ENCODE measurements around the gene ITPR2. TPM values are rescaled to one million over a fixed set of nuclear protein-coding genes. Genes with fewer than 3 reads are reported as not detected.

The ITPR2 gene
- total and polyA plus RNA-seq, 2 of the 13 experiments (the other 11 are each of a cell fraction or from before 2014, with no cell fraction given), result 31.9 to 81.9 TPM

GRCh38 chr12:26467351-26467750 lies 365.6 kb downstream of the ITPR2 start:
- peaks cover 8 to 53% of the 10 kb centered on the region in 2 experiments; a peak in 4 of 5 replicates for H3K36me3 ChIP-seq (replicated peaks in 1 of 2; ENCODE audit: control insufficient read depth in 1 of 2, insufficient read depth in 2 of 2, low read length in 2 of 2)
- no TSS peak for BruUV-seq (replicated peaks)
- in situ Hi-C loops (cut with HindIII; ENCODE audit: extremely low pct_ligation_motif_present, low pct_unique_long_range_greater_than_20kb) (no loop called here), intact Hi-C loops (cut with micrococcal nuclease; ENCODE audit: unreplicated experiment) (no loop called here)
- no peaks in the 10 kb centered on the region for H3K9me3 ChIP-seq (ENCODE audit: low read length)
- no peaks in the 10 kb centered on the region for H3K27me3 ChIP-seq (ENCODE audit: control insufficient read depth in 1 of 2, insufficient read depth in 2 of 2, low read length in 2 of 2)
- no peak overlapping the region for H3K4me2 ChIP-seq (ENCODE audit: low read depth, low read length)
- ChIA-PET CTCF (ENCODE audit: low intra/inter-chr PET ratio, low total read pairs) (no interaction called here), POLR2A (no interaction called here)
- H4K20me1 ChIP-seq (ENCODE audit: insufficient read depth, low read length), result no peaks in the 10 kb centered on the region
- no peak overlapping the region for H2AFZ ChIP-seq (ENCODE audit: low read length)
- no peaks in the 10 kb centered on the region for H3K4me1 ChIP-seq (ENCODE audit: insufficient read depth, low read length)
- H3K9ac ChIP-seq (ENCODE audit: insufficient read depth, low read depth, low read length), result no peak overlapping the region
- WGBS (ENCODE audit: low lambda C conversion rate), result 95% methylated on average over 1 of the region's 1 CpG
- ATAC-seq, result no peak
- H3K4me3 ChIP-seq (replicated peaks in 1 of 3; ENCODE audit: insufficient read depth in 1 of 3, low read depth in 2 of 3, low read length in 3 of 3), result no peak overlapping the region
- TF ChIP-seq KDM6A (CRISPR knock-in tag; IDR thresholded peaks at IDR 0.05; ENCODE audit: low read depth), result no peak
- no peak for TF ChIP-seq ZNF446 (CRISPR knock-in tag; IDR thresholded peaks at IDR 0.05)
- TF ChIP-seq FOXO1 (CRISPR knock-in tag; IDR thresholded peaks at IDR 0.05), result no peak
- TF ChIP-seq ZNF235 (CRISPR knock-in tag; IDR thresholded peaks at IDR 0.05; ENCODE audit: borderline replicate concordance), result no peak
- no peak for TF ChIP-seq NFE2 (CRISPR knock-in tag; IDR thresholded peaks at IDR 0.05)
- no peak for TF ChIP-seq RXRB (CRISPR knock-in tag; IDR thresholded peaks at IDR 0.05; ENCODE audit: borderline replicate concordance)
- TF ChIP-seq FOSL1 (CRISPR knock-in tag; IDR thresholded peaks at IDR 0.05; ENCODE audit: borderline replicate concordance), result no peak
- no peak for TF ChIP-seq ZMYM3 (CRISPR knock-in tag; IDR thresholded peaks at IDR 0.05)
- TF ChIP-seq CREBL2 (CRISPR knock-in tag; IDR thresholded peaks at IDR 0.05; ENCODE audit: borderline replicate concordance), result no peak
- no peak for TF ChIP-seq ZNF543 (CRISPR knock-in tag; IDR thresholded peaks at IDR 0.05)
- TF ChIP-seq MAF1 (CRISPR knock-in tag; IDR thresholded peaks at IDR 0.05; ENCODE audit: borderline replicate concordance), result no peak
- no peak for TF ChIP-seq ZBTB34 (CRISPR knock-in tag; IDR thresholded peaks at IDR 0.05)
- TF ChIP-seq ZNF256 (CRISPR knock-in tag; conservative IDR thresholded peaks at IDR 0.05), result no peak
- TF ChIP-seq ZNF788 (CRISPR knock-in tag; IDR thresholded peaks at IDR 0.05; ENCODE audit: borderline replicate concordance), result no peak
- DNase-seq (ENCODE audit: low spot score), result no peak
- no peaks in the 10 kb centered on the region for H3K79me2 ChIP-seq (ENCODE audit: insufficient read depth, low read length)
- no peak overlapping the region for H3K27ac ChIP-seq (ENCODE audit: extremely low read length, insufficient read depth, low read length)
- no peak for FAIRE-seq
